GM19193 (cell line): ENCODE results near the gene MAPK8IP2.

Source experiments
- POLR2A ChIP-seq: IDR thresholded peaks from 4 replicates; pipeline ENCODE4 v1.6.1; 2011; ENCODE audit not compliant: insufficient read depth, insufficient read length; ENCODE audit errors: extremely low read depth

The MAPK8IP2 gene

DNA sequence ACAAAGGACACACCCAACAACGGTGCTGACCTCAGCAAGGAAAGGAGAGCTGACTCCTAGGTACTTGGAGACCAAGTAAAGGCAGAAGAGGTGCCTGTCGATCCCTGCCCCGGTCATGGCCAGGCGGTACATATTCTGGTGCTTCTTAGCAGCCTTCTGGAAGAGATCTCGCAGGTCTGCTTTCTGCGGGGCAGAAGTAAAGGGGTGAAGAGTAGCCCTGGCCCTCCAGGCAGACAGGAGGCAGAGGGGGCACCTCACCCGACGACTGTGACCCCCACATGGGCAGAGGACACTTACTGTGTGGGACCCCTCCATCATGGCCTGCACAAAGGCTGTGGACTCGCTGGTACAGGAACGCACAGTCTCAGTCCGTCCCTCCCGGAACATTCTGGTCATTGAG lies 29.7 kb upstream of the MAPK8IP2 start:
- TF ChIP-seq POLR2A = no peak

DNA sequence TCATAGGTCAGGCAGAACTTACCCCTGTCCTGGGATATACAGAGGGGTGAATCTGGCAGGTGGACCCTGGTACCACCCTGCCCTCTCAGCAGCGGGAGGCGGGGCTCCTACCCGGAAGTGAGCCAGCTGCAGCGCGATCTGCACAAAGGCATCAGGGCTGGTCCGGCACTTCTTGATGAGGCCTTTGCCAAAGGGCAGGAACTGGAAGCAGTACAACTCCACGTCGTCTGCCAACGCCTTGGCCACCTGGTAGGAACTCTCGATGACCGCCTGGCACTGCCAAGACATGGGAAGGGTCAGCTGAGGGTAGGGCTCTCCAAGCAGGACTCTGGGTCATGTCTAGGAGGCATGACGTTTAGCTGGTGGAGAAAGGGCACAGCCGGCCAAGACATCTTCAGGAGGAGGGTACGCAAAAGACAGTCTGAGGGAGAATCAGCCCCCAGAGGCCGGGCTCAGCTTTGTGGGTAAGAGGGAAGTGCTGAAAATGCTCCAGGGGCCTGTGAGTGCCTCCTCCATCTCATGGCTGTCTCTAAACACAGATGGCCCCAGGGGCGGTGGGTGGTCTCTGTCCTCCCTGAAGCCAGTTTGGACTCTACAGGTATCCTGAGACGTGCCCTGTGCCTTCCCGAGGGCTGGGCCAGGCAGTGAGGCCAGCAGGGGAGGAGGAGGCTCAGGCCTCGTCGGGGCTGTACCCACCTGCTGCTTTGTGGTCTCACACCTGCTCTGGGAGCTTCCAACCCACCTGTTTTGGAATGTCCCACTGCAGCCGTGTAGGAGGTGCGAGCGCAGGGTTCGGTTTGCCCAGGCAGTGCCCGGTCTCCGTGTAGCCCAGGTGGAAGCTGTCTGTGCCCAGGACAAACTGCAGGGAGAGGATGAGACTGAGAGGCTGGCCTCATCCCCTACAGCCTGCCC lies 29.1 kb upstream of the MAPK8IP2 start:
- no peak for TF ChIP-seq POLR2A

DNA sequence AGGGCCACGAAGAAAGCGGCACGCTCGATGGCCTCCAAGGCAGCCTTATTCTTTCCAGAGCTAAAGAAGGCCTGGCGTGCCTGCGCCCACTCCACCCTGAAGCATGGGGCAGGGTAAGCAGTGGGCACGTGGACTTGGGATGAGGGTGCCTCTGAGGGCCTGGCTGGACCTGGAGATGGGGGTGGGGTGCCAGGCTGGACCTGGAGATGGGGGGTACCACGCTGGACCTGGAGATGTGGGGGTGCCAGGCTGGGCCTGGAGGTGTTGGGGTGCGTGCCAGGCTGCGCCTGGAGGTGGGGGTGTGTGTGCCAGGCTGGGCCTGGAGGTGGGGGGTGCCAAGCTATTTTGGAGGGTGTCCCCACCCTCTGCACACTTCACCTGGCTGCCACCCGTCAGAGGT lies 27.6 kb upstream of the MAPK8IP2 start:
- no peak for TF ChIP-seq POLR2A

DNA sequence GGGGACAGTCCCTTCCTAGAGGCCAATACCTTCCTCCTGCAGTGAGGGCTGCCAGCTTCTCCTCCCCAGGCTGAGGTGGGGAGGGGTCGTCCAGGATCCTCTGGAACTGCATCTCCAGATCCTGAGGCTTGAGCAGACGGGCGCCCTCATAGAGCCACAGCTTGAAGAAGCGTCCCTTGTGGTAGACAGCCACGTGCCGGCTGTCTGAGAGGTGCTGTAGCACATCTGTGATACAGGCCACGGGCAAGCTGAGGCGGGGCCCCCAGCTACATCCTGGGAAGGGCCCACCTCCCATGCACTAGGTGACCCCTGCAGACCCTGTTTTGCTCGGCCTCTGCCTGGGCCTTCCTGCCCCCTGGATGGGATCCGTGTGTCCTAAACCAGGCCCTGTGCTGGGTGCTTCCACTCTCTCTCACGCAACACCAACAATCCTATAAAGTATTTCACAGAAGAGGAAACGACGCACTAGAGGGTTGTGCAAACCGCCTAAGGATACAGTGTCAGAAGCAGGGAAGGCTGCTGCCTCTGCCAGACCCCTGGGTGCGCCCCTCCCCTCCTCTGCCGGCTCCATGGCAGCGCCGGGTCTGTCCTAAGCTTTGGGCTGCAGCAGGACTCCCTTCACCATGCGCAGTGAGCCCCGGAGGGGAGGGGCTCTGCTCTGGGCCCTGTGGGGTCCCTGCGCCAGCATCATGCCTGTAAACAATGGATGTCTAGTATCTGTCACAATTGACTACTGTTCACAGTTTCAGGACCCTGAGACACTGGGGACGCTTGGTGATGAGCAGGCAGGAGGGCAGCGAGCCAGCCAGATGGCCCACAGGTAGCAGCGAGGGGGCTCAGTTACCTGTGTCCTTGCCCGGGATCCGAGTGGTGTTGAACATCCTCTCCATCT lies 26.9 kb upstream of the MAPK8IP2 start:
- no peak for TF ChIP-seq POLR2A

DNA sequence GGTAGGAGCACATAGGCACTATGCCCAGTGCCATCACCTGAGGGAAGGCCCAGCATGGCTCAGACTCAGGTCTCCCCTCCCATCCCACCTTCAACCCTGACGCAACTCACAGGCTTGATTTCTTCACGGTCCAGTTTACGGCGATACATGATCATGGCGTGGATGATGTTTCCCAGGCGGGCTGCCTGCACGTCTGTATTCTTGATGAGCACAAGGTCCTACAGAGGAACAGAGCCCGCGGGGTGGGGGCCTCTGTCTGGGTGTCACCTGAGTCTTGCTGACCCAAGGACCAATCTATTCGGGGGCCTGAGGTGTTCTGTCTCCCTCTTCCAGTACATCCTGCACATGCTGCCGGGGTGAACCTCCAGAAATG lies 26.2 kb upstream of the MAPK8IP2 start:
- no peak for TF ChIP-seq POLR2A

DNA sequence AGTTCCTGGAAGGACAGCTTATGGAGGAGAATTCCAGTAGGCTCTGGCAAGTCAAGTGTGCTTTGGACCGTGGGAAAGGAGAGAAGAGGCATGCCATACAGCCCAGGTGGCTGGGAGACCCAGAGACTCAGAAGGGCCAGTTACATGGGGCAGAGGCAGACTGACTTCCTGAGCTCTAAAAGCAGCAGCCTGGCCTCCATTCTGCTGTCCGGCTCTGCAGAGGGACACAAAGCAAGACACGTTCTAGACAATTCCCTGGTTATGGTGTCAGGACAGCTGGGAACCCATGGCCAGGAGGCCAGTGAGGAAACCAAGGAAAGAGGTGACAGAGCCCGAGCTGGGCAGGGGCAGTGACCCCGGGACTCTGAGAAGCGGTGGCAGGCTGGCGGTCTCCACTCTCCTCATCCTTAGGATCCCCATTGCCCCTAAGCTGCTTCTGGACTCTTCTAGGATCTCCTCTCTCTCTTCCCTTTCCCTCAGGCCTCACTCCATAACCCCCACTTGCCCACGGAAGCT lies 25.1 kb upstream of the MAPK8IP2 start:
- no peak for TF ChIP-seq POLR2A

DNA sequence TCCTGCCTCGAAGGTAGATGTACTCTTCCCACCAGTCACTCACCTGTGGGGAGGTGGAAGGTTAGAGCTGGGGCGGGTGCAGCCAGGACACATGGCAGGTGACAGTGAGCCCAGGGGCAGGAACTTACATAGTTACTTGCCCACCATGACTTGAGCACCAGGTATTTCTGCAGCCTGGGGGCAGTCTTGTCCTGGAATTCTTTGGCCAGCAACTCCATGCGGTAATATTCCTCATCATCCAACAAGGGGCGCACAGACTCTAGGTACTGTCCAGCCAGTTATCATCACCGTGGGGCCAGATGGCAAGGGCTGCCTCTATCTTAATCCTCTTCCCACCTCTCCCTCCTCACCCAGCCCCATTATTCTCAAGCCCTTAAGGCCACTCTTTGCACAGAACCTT lies 24.5 kb upstream of the MAPK8IP2 start:
- TF ChIP-seq POLR2A = no peak

DNA sequence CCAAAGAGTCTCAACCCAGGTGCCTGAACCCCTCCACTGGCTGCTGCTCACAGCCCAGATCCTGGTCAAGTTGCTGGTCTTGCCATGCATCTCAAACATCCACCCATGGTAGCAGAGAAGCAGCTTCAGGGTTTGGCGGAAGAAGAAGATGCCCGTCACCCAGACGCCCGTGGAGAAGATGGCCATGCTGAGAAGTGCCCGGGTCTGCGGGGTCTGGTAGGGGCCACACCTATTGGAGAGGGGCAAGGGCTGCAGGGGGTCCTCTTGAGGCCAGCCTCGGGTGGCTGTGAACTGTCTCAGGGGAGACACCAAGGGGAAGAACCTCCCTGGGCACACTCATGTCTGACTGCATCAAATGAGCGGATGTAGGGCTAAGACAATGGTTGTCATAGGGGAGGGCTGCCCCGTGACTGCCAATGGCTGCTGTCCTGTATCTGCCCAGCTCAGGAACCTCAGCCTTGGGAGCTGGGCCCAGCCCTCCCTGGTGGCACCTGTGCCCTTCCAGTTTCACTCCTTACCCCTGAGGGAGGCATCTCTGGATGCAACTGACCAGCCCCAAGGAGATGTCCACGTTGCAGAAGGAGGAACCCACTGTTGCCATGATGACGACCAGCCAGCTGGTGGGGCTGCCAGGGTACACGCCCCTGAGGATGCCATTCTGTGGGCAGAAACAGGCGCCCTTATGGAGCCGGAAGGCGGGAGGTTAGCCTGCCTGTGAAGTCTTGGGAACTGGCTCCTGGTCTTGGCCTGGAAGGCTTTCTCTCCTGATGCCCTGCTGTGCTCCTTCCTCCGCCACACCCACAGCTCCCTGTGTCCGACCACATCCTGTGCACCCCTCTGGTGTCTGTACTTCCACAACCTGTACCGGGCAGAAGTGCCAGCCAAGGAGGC lies 23.5 kb upstream of the MAPK8IP2 start:
- no peak for TF ChIP-seq POLR2A

DNA sequence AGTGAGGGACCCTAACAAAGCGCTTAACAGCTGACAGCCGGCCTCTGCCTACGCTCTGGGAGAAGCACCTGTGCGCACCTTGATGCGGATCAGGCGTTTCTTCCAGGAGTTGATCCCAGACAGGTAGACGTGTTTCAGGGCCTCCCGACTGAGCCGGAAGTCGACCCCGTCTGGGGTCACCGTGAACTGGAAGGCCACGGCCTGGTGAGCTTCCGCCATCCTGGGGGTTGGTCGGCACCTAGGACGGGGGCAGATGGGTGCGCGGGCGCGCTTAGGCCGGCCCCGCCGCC lies 23.0 kb upstream of the MAPK8IP2 start:
- no peak for TF ChIP-seq POLR2A

DNA sequence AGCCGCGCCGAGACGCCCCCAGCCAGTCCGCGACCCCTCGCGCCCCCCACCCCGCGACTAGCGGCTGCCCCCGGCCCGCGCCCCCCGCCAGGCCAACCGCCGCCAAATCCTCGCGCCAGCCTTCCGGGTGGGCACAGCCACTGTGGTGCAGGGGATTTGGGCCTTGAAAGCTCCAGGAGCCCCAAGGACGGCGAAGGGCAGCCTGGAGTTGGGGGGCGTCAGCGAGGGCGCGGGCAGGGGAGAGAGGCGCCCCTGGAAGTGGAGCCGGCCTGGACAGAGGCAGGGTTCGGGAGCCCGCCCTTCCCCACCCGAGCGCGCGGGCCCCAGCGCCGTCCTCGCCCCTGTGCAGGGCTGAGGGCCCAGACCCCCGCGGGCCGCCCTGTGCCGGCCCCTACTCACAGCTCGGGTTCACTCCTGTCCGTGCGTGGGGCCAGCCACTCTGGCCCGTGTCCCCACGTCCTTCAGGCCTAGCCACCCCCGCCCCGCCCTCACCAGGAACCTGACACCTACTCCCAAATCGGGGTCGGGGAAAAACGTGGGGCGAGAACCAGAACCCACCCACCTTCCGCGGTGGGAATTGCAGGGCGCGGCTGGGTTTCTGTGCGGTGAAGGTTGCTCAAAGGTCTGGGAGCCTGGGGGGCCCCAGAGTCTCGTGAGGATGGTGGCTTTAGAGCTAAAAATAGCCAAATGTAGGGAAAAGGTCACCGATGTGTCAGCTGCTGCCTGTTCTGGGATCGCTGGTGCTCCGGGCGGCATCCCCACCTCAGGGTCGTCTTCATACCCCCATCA lies 22.4 kb upstream of the MAPK8IP2 start, which contains the start of gene CPT1B:
TSS of gene CPT1B (minus strand) at position 441 of the 789 bp plus-strand sequence. CDS start 512 bp downstream, outside the sequence.
- no peak for TF ChIP-seq POLR2A

DNA sequence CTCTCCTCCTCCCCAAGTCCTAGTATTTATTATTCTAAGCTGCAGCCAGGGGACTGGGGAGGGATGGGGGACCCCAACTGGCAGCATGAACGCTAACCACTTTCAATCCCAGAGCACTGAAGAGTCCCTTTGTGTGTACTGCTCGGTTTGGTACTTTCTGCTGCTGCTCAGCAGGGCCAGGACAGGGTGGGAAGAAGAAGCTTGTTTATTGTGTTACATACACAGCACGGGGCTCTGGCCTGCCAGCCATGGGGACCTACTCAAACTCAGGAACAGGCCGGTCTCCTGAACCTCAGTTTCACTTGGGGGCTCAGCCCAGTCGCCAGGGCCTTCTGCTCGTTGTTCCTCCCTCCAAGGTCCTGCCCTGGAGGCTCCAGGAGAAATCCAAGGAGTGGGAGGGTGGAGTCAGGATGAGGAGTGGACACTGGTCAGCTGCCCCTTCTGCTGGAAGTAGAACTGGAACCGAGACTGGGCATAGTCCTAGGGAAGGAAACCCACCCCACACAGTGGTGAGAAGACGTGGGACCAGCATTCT lies 21.8 kb upstream of the MAPK8IP2 start:
- no peak for TF ChIP-seq POLR2A

DNA sequence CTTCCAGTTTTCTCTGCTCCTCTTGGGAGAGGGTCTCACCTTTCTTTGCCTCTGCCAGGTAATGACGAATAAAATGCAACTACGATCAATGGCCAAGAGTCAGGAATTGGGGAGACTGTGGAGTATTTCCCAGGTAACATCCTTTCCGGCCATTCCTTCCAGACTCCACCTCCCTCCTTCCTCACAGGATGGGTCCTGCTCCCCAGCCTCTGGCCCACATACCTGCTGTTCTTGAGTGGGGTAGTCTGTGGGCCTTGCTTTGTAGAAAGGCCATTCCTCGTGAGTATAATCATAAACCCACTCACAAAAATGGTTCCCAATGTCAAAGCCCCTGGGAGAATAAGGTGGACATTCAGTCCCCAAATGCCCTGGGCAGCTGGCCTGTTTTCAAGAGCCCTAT lies 20.8 kb upstream of the MAPK8IP2 start:
- TF ChIP-seq POLR2A = no peak
